Pons (tissue), 1 donor: Measurements from ENCODE around the gene NFILZ.

Experiments used
- DNase-seq: peaks from one replicate; pipeline ENCODE4 v3.0.0-alpha.2; 2016; ENCODE audit warnings: low spot score

The NFILZ gene

DNA sequence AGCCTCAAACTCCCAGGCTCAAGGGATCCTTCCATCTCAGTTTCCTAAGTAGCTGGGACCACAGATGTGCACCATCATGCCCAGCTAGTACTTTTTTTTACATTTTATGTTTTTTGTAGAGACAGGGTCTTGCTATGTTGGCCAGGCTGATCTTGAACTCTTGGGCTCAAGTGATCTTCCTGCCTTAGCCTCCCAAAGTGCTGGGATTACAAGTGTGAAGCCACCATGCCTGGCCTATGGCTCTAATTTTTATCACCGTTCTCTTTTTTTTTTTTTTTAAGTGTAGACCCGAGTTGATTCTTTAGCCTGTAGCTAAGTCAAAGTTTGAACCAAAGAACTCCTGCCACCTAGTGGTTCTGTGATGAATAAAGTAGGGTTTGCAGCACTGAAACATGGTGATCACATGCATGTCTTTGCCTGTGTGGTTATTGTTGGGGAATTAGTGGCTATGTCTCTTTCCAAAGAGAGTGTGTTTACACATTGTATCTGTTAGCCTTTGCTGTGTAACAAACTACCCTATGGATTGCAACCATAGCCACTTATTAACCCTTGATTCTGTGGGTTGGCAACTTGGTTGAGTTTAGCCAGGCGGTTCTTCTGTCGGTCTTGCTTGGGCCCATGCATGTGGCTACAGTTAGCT lies 11.6 kb downstream of the NFILZ start:
- no peak for DNase-seq

GRCh38 chr19:8642561-8642960 lies 12.1 kb downstream of the NFILZ start:
- no peak for DNase-seq

GRCh38 chr19:8643860-8644653 lies 13.6 kb downstream of the NFILZ start:
- no peak for DNase-seq

GRCh38 chr19:8648240-8648639 lies 17.8 kb downstream of the NFILZ start:
- no peak for DNase-seq

DNA sequence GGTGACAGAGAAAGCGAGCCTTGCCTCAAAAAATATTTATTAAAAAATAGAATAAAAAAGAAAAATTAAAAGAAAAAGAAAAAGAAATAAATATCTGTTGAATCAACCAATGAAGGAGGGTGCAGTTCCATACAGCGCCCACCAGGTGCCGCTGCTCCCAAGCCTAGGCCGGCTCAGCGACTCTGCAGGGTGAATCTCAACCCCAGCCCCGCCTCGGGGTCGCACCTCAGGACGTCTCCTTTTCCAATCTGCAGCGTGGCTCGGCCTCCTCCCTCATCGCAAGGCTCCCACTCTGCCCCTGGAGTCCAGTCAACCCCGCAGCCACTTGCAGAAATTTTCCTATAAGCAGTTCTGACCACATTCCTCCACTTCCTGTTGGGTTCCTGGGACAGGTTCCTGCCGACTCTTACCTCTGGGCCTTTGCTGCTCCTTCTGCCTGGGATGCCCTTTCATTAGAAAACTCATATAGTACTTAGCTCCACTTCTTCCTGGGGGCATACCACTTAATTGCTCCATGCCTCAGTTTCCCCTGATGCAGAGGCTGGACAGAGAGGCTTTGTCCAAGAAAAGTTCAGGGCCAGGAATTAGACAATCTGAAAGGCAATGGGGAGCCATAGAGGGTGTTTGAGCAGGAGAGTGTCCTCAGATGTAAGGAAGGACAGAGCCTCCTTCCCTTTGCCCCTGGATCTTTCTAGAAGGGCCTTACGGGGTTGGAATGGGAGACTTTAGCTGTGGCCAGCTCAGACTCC lies 24.3 kb downstream of the NFILZ start:
- DNase-seq = no peak

- DNase-seq = no peak
Measured at GRCh38 chr19:8655340-8655709, 24.9 kb downstream of the NFILZ start.

GRCh38 chr19:8657869-8658268 lies 27.4 kb downstream of the NFILZ start:
- DNase-seq = no peak

- no peak for DNase-seq
Measured at GRCh38 chr19:8659905-8660304, 29.5 kb downstream of the NFILZ start.

- DNase-seq = no peak
Measured at GRCh38 chr19:8662263-8662662, 31.8 kb downstream of the NFILZ start.

DNA sequence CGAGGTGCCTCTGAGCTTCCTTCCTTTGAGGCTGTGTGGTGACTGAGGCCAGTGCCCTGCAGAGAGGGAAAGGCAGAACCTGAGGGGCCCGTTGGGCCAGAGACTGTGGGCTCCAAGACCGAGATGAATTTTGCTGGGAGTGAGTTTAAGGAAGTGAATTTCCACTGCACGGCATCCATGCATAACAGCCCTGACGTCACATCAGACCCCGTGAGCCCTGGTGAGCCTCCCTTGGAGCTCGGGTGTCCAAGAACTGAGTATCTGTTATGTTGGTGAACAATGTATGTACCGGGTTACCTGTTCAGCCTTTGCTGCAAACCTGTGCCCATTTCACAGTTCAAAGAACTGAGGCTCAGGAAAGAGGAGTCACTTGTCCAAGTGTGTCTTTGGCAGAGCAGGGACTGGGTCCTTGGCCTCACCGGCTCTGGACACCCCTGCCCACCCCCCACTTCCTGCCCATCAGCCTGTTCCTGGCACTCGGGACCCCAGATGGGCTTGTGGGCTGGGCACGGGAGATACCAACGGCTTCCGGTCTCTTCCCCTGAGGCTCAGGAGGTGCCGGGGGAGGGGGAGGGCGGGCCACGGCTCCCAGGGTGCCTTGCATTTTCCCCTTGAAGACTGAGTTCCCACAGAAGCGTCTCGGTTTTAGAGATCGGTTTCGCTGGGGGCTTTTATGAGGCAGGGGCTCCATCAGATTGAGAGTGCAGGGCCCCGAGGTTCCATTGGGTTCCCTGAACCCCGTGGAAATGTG lies 33.7 kb downstream of the NFILZ start:
- no peak for DNase-seq

GRCh38 chr19:8664671-8665057 lies 34.2 kb downstream of the NFILZ start:
- no peak for DNase-seq

DNA sequence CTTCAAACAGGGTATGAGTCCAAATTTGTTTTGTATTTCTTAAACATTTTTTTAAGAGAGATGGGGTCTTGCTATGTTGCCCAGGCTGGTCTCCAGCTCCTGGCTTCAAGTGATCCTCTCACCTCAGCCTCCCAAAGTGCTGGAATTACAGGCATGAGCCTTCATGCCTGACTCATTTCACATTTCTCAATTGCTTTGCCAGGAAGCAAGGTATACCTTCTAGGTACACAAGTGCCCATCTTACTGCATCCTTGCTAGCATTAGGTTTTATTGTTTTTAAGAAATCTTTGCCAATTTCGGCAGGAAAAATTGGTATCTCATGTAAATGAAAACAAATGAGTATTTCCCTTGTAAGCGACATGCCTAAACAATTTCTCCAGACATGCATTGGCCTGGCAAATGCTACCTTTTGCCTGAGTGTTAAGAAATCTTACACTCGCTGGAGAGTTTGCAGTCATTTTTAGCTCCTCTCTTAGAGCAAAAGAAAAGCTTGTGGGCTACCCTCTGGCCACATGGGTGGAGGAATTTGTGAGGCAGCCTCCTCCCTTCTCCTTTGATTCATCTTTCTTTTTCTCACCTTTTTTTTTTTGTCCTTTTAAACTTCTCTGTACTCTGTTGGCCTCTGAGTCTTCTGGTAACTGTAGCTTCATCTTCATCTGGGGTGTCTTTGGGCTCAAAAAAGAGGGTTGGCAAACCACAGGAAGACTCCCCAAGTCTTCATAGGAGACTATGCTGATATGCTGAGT lies 35.2 kb downstream of the NFILZ start:
- DNase-seq = no peak

DNA sequence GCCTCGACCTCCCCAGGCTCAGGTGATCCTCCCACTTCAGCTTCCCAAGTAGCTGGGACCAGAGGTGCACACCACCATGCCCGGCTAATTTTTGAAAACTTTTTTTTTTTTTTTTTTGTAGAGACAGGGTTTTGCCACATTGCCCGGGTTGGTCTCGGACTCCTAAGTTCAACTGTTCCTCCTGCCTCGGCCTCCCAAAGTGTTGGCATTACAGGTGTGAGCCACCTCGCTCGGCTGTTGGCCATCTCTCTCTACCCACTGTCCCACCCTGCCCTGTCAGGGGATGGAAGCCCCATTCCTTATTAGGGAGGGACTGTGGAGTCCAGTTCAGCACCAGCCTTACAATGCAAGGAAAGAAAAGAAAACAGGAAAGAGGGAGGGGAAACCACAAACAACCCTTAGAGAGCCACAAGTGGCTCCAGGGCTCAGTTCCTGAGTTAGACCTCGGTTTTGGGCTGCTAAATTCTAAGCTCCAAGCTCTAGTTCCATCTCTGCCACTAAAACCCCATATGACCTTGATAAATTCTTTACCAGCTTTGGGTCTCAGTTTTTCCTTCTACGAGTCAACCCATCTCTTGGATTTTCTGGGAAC lies 36.5 kb downstream of the NFILZ start:
- no peak for DNase-seq

DNA sequence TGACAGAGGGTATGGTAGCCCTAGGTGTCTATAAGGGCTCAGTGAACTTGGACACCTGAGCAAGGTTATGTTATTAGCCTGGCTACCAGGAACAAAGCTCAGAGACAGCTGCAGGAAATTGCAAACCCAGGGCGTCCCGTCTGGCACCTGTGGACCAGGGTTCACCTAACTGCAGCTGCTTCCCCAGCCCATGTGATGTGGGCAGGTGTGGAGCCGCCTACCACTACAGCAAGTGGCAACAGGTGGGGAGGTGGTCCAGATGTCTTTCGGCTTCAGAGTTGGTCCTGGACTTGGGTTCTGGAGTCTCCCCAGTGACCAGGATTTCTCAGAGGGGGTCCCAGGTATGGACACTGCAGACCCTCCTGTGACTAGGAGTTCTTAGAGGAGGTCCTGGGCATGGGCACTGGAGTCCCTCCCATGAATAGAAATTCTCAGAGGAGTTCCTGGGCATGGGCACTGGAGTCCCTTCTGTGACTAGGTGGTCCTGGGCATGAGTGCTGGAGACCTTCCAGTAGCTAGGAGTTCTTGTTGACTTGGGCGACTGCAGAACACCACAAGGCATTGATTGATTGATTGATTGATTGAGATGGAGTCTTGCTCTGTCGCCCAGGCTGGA lies 43.0 kb downstream of the NFILZ start:
- DNase-seq = no peak

GRCh38 chr19:8675066-8675465 lies 44.6 kb downstream of the NFILZ start:
- no peak for DNase-seq

DNA sequence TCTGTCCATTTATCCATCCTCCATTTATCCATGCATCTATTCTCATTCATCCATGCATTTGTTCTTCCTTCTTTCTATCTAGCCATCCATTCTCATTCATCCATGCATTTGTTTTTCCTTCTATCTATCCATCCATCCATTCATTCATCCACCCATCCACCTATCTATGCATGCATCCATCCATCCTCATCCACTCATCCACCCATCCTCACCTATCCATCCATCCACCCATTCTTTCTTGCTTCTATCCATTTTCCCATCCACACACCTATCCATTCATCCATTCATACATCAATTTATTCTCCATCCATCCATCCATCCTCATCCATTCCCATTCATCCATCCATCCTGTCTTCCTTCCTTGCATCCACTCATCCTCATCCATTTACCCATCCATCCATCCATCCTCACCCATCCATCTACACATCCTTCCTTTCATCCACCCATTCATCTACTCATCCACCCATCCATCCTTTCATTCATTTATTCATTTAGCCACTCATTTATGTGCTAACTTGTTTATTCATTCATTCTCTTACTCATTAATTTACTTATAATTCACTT lies 47.9 kb downstream of the NFILZ start:
- DNase-seq = no peak
